K562 (cell line): Measurements from ENCODE around the gene DGLUCY. TPM values are rescaled to one million over a fixed set of nuclear protein-coding genes. Genes with fewer than 3 reads are reported as not detected.

Source experiments
- ATAC-seq: fragments of 200-7000 bp; cut with Tn5 transposase; 3 replicates; pipeline ENCODE4 v1.9.1; 2020; ENCODE audit warnings: moderate library complexity
- BruUV-seq: library from RNA; stranded (reverse); fragments of 400-500 nt; replicated peaks from 2 replicates; lab custom pipeline; 2021; lab: Mats Ljungman, UMichigan
- CTCF ChIA-PET: fragments of 300-600 bp; formaldehyde crosslinking; extraction: SDS; loops from one replicate; lab custom pipeline; 2021; ENCODE audit warnings: low intra/inter-chr PET ratio; lab: Yijun Ruan, JAX
- POLR2A ChIA-PET: fragments of 300-600, 350-650 bp; sonication (Branson Sonifier 250); formaldehyde crosslinking; extraction: SDS; loops from one replicate; lab custom pipeline; 2021; ENCODE audit warnings: antibody characterized with exemption, inconsistent platforms; lab: Yijun Ruan, JAX
- DNase-seq, 4 experiments: peaks; one replicate each; pipeline versions ENCODE4 v3.0.0 to v3.0.0-alpha.2; 2011 to 2018; ENCODE audit warnings: low spot score in 3 of 4, mixed read lengths in 3 of 4; ENCODE audit errors: extremely low read depth in 1 of 4
- FAIRE-seq: peaks from 2 replicates; lab custom pipeline; 2011; peaks lifted over from hg19 to GRCh38; lab: Jason Lieb, UNC
- H2AFZ ChIP-seq: 2 replicates; pipeline ENCODE4 v1.6.0; 2011; ENCODE audit warnings: low read depth, low read length, control low read depth, inconsistent platforms
- H3K27ac ChIP-seq: fragments of 200-600 bp; 3 replicates; pipeline ENCODE4 v1.8.0; 2011; ENCODE audit warnings: low read depth, mild to moderate bottlenecking, control low read depth, inconsistent platforms, low read length, moderate library complexity, mixed read lengths; ENCODE audit errors: extremely low read depth
- H3K27me3 ChIP-seq, 2 experiments: fragments of 300-600 bp in 1 of 2; 2 replicates in 1 of 2; 3 replicates in 1 of 2; pipeline versions ENCODE4 v1.6.0 to v1.8.0; 2011; ENCODE audit warnings: inconsistent platforms in 2 of 2, low read length in 2 of 2, mild to moderate bottlenecking in 1 of 2, mixed read lengths in 1 of 2, moderate library complexity in 1 of 2; ENCODE audit not compliant: control insufficient read depth in 2 of 2, insufficient read depth in 2 of 2
- H3K36me3 ChIP-seq: fragments of 300-600 bp; 3 replicates; pipeline ENCODE4 v1.8.0; 2011; ENCODE audit warnings: mild to moderate bottlenecking, low read length, inconsistent platforms; ENCODE audit not compliant: control insufficient read depth, insufficient read depth
- H3K4me1 ChIP-seq, 2 experiments: fragments of 200-600 bp in 1 of 2; replicated peaks in 1 of 2; 2 replicates in 1 of 2; 3 replicates in 1 of 2; pipeline versions ENCODE4 v1.5.1 to v1.8.0; 2011; ENCODE audit warnings: inconsistent platforms in 2 of 2, low read length in 2 of 2, mild to moderate bottlenecking in 1 of 2, mixed read lengths in 1 of 2, moderate library complexity in 1 of 2; ENCODE audit not compliant: control insufficient read depth in 2 of 2, insufficient read depth in 2 of 2
- H3K4me2 ChIP-seq: 2 replicates; pipeline ENCODE4 v1.6.1; 2011; ENCODE audit warnings: low read length, control low read depth, inconsistent platforms, mixed read lengths; ENCODE audit not compliant: insufficient read depth
- H3K4me3 ChIP-seq: fragments of 200-600 bp; sonication (generic), shearing (Covaris generic); 2 replicates; pipeline ENCODE4 v1.5.1; 2016; ENCODE audit warnings: control low read depth, inconsistent platforms
- H3K79me2 ChIP-seq: fragments of 200-600 bp; 3 replicates; pipeline ENCODE4 v1.8.0; 2011; ENCODE audit warnings: low read length, inconsistent platforms; ENCODE audit not compliant: control insufficient read depth, insufficient read depth
- H3K9ac ChIP-seq, 2 experiments: 2 replicates each; pipeline versions ENCODE4 v1.6.0 to v1.6.1; 2011; ENCODE audit warnings: low read depth in 2 of 2, low read length in 2 of 2, control low read depth in 1 of 2, inconsistent platforms in 1 of 2, mild to moderate bottlenecking in 1 of 2, mixed read lengths in 1 of 2; ENCODE audit not compliant: insufficient read depth in 1 of 2
- H3K9me1 ChIP-seq: one replicate; pipeline ENCODE4 v1.6.0; 2011; ENCODE audit warnings: inconsistent platforms, mild to moderate bottlenecking, low read length, moderate library complexity; ENCODE audit not compliant: control insufficient read depth, insufficient read depth
- H3K9me3 ChIP-seq: replicated peaks from 2 replicates; pipeline ENCODE4 v1.5.1; 2011; ENCODE audit warnings: low read depth, low read length, inconsistent platforms; ENCODE audit not compliant: control insufficient read depth, insufficient read depth
- H4K20me1 ChIP-seq: replicated peaks from 2 replicates; pipeline ENCODE4 v1.6.1; 2011; ENCODE audit warnings: low read length, inconsistent platforms, mixed read lengths; ENCODE audit not compliant: control insufficient read depth, insufficient read depth
- CREB3 ChIP-seq: fragments of 450-650 bp; conservative IDR thresholded peaks from 2 replicates; pipeline ENCODE4 v1.6.1; 2016; ENCODE audit warnings: missing genetic modification characterization, low read depth, mild to moderate bottlenecking, missing compliant biosample characterization, moderate library complexity
- CXXC5 ChIP-seq: fragments of 250-450 bp; sonication (Bioruptor Pico); IDR thresholded peaks from 2 replicates; pipeline ENCODE4 v1.8.0; 2022; ENCODE audit warnings: inconsistent platforms, mild to moderate bottlenecking, moderate library complexity
- HIVEP1 ChIP-seq: fragments of 250-450 bp; sonication (Bioruptor Pico); IDR thresholded peaks from 2 replicates; pipeline ENCODE4 v1.4.0; 2020; ENCODE audit warnings: mild to moderate bottlenecking
- NFE2 ChIP-seq: IDR thresholded peaks from 2 replicates; pipeline ENCODE4 v1.6.1; 2014; ENCODE audit warnings: antibody characterized with exemption, low read depth
- RFX1 ChIP-seq: fragments of 450-650 bp; IDR thresholded peaks from 2 replicates; pipeline ENCODE4 v1.6.1; 2016; ENCODE audit warnings: mild to moderate bottlenecking, moderate library complexity
- SMAD3 ChIP-seq: fragments of 450-650 bp; formaldehyde crosslinking; conservative IDR thresholded peaks from 2 replicates; pipeline ENCODE4 v1.4.0; 2020; ENCODE audit warnings: mild to moderate bottlenecking
- TEAD1 ChIP-seq, 2 experiments: fragments of 450-650 bp in 1 of 2; sonication (generic) in 1 of 2; formaldehyde crosslinking; IDR thresholded peaks; 2 replicates each; pipeline versions ENCODE4 v1.4.0 to v1.8.0; 2020 to 2022; ENCODE audit warnings: mild to moderate bottlenecking in 2 of 2, missing genetic modification reagents in 1 of 2
- ZNF583 ChIP-seq: fragments of 250-450 bp; sonication (Bioruptor Pico); IDR thresholded peaks from 2 replicates; pipeline ENCODE4 v1.4.0; 2020
- ZNF584 ChIP-seq: fragments of 200-800 bp; sonication (Bioruptor generic); IDR thresholded peaks from 2 replicates; pipeline ENCODE4 v1.6.1; 2016; ENCODE audit warnings: low read depth, mild to moderate bottlenecking, missing genetic modification characterization, missing compliant biosample characterization
- ZNF589 ChIP-seq: fragments of 200-800 bp; sonication (Bioruptor generic); IDR thresholded peaks from 2 replicates; pipeline ENCODE4 v1.6.1; 2016; ENCODE audit warnings: low read depth, missing genetic modification characterization, missing compliant biosample characterization
- ZNF644 ChIP-seq: fragments of 200-800 bp; sonication (Bioruptor generic); IDR thresholded peaks from 2 replicates; pipeline ENCODE4 v1.6.1; 2016; ENCODE audit warnings: low read depth, missing genetic modification characterization, missing compliant biosample characterization
- ZNF766 ChIP-seq: fragments of 200-800 bp; sonication (Bioruptor generic); conservative IDR thresholded peaks from 2 replicates; pipeline ENCODE4 v1.6.1; 2016; ENCODE audit warnings: missing genetic modification characterization, missing compliant biosample characterization
- ZNF79 ChIP-seq: fragments of 250-450 bp; sonication (Bioruptor Pico); IDR thresholded peaks from 2 replicates; pipeline ENCODE4 v1.4.0; 2020; ENCODE audit warnings: low read depth, mild to moderate bottlenecking, moderate library complexity
- WGBS: fragments of 100-300 bp; shearing (Covaris generic); methylation state at CpG from one replicate; pipeline ENCODE4 v1.1.6; 2016; ENCODE audit warnings: low coverage, mixed read lengths; ENCODE audit not compliant: insufficient coverage; ENCODE audit errors: missing lambda C conversion rate; 5-methylcytosine and 5-hydroxymethylcytosine counted together
- in situ Hi-C: fragments of 300-500 bp; cut with MboI; formaldehyde crosslinking; loops from 4 replicates; pipeline ENCODE4 v1.15.0; 2018; ENCODE audit warnings: inconsistent platforms, mixed read lengths
- intact Hi-C: fragments of 100-400 bp; cut with micrococcal nuclease; formaldehyde crosslinking; loops from 2 replicates; pipeline ENCODE4 v1.14.2; 2022
- polyA plus RNA-seq, 8 experiments: library from polyadenylated mRNA; depleted of rRNA in 4 of 8; stranded (reverse) in 5 of 8; unstranded in 3 of 8; fragments of >200 nt; fragmentation: Nextera tagmentation in 2 of 8; fragmentation: Illumina TruSeq in 1 of 8; extraction: Ambion mirVana in 2 of 8; extraction: Trizol in 1 of 8; gene quantifications; 2 replicates each; pipeline versions ENCODE4 v1.2.1 to v1.2.3, GENCODE V29; 2011 to 2014; ENCODE audit warnings: inconsistent platforms in 1 of 8, missing spikeins in 1 of 8
- total RNA-seq, 7 experiments: library from RNA; depleted of rRNA in 6 of 7; stranded (reverse); fragments of >200 nt in 6 of 7; fragmentation: Illumina TruSeq in 2 of 7; extraction: Trizol in 2 of 7; gene quantifications; 2 replicates each; pipeline versions ENCODE4 v1.2.1 to v1.2.3, GENCODE V29; 2011 to 2021; ENCODE audit warnings: low replicate concordance in 1 of 7
- TF ChIP-seq, protein P1 (sequence below): fragments of 450-650 bp; IDR thresholded peaks from 2 replicates; pipeline ENCODE4 v1.6.1; 2016; ENCODE audit warnings: missing biosample characterization, missing genetic modification characterization
- TF ChIP-seq, protein P2 (sequence below), 3 experiments: fragments of 200-800 bp in 1 of 3; fragments of 250-450 bp in 1 of 3; fragments of 450-650 bp in 1 of 3; sonication (Bioruptor Pico) in 1 of 3; sonication (Bioruptor generic) in 1 of 3; formaldehyde crosslinking in 1 of 3; IDR thresholded peaks; 2 replicates each; pipeline versions ENCODE4 v1.6.1 to v1.8.0; 2016 to 2022; ENCODE audit warnings: mild to moderate bottlenecking in 2 of 3, missing genetic modification characterization in 2 of 3, missing compliant biosample characterization in 1 of 3, moderate library complexity in 1 of 3

Gene DGLUCY
- total and polyA plus RNA-seq, 9 of the 15 experiments (the other 6 are each of a cell fraction or from before 2014, with no cell fraction given), result 9.9 to 28.4 (median 21.0) TPM

DNA sequence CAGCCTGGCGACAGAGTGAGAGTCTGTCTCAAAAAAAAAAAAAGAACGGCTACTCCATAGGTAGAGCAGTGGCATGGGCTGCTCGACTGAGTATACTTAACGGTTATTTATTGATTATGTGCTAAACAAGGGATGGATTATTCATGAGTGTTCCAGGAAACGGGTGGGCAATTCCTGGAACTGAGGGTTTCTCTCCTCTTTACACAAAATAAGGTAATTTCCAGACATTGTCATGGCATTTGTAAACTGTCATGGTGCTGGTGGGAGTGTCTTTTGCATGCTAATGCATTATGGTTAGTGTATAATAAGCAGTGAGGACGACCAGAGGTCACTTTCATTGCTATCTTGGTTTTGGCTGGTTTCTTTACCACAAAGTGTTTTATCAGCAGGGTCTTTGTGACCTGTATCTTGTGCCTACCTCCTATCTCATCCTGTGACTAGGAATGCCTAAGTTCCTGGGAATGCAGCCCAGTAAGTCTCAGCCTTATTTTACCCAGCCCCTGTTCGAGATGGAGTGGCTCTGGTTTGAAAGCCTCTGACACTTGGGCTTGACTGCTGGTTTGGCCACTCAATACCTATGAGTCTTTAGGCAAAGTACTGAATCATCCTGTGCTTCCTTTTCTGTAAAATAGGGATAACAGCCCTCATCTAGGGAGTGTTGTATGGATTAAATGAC lies 3.2 kb downstream of the DGLUCY start:
- BruUV-seq, result no TSS peak
- TF ChIP-seq CREB3 (tag) (peak; percentile 88), RFX1 (0 out of 2 replicates have a peak, but pooled peaks have one; percentile 8), ZNF584 (CRISPR knock-in tag) (0 out of 2 replicates have a peak, but pooled peaks have one; percentile 45), NFE2 (no peak), HIVEP1 (CRISPR knock-in tag) (no peak), ZNF589 (CRISPR knock-in tag) (0 out of 2 replicates have a peak, but pooled peaks have one; percentile 50), ZNF766 (peak; percentile 45; the same call in 1 of the 2 replicates), TEAD1 (CRISPR knock-in tag; IDR thresholded peaks at IDR 0.05) (peak in 1 of 2 experiments; percentile 45; a peak in 1 of 4 replicates), ZNF583 (peak; percentile 67; the same call in 1 of the 2 replicates), SMAD3 (CRISPR knock-in tag) (peak; percentile 64; the same call in 1 of the 2 replicates), ZNF79 (CRISPR knock-in tag) (0 out of 2 replicates have a peak, but pooled peaks have one; percentile 46), CXXC5 (CRISPR knock-in tag) (peak; percentile 38; the same call in 1 of the 2 replicates), ZNF644 (tag) (peak; percentile 70; the same call in 1 of the 2 replicates)
- TF ChIP-seq, protein P1, sequence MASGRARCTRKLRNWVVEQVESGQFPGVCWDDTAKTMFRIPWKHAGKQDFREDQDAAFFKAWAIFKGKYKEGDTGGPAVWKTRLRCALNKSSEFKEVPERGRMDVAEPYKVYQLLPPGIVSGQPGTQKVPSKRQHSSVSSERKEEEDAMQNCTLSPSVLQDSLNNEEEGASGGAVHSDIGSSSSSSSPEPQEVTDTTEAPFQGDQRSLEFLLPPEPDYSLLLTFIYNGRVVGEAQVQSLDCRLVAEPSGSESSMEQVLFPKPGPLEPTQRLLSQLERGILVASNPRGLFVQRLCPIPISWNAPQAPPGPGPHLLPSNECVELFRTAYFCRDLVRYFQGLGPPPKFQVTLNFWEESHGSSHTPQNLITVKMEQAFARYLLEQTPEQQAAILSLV (tag), result peak; percentile 57; the same call in 1 of the 2 replicates
- TF ChIP-seq, protein P2, sequence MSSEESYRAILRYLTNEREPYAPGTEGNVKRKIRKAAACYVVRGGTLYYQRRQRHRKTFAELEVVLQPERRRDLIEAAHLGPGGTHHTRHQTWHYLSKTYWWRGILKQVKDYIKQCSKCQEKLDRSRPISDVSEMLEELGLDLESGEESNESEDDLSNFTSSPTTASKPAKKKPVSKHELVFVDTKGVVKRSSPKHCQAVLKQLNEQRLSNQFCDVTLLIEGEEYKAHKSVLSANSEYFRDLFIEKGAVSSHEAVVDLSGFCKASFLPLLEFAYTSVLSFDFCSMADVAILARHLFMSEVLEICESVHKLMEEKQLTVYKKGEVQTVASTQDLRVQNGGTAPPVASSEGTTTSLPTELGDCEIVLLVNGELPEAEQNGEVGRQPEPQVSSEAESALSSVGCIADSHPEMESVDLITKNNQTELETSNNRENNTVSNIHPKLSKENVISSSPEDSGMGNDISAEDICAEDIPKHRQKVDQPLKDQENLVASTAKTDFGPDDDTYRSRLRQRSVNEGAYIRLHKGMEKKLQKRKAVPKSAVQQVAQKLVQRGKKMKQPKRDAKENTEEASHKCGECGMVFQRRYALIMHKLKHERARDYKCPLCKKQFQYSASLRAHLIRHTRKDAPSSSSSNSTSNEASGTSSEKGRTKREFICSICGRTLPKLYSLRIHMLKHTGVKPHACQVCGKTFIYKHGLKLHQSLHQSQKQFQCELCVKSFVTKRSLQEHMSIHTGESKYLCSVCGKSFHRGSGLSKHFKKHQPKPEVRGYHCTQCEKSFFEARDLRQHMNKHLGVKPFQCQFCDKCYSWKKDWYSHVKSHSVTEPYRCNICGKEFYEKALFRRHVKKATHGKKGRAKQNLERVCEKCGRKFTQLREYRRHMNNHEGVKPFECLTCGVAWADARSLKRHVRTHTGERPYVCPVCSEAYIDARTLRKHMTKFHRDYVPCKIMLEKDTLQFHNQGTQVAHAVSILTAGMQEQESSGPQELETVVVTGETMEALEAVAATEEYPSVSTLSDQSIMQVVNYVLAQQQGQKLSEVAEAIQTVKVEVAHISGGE (CRISPR knock-in tag; IDR thresholded peaks at IDR 0.05), result 0 out of 6 replicates have a peak, but pooled peaks of 1 of the 3 experiments have one; percentile 31

More for the DNA sequence above, 3.2 kb downstream of the DGLUCY start:
- Histone ChIP-seq H3K4me2 (peak overlapping the region; percentile 24; the same call in 1 of the 2 replicates), H3K4me1 (peaks cover 14 to 24% of the 10 kb centered on the region in 2 experiments; a peak in 4 of 5 replicates), H3K27ac (peak overlapping the region; percentile 48), H3K27me3 (no peaks in the 10 kb centered on the region), H3K9me1 (no peaks in the 10 kb centered on the region), H3K4me3 (no peak overlapping the region), H3K9me3 (no peaks in the 10 kb centered on the region), H3K79me2 (peaks cover 56% of the 10 kb centered on the region), H3K36me3 (peaks cover 17% of the 10 kb centered on the region; the same call in 2 of the 3 replicates), H2AFZ (no peak overlapping the region), H3K9ac (no peak overlapping the region; a peak in 1 of 4 replicates), H4K20me1 (no peaks in the 10 kb centered on the region)
- no peak for FAIRE-seq
- in situ Hi-C loops, result no loop called here
- CTCF ChIA-PET, result no interaction called here
- POLR2A ChIA-PET, result no interaction called here
- intact Hi-C loops, result no loop called here
- ATAC-seq, result no peak
- DNase-seq, result peak in 1 of 4 experiments; percentile 15
- 29% methylated on average over 7 of the region's 7 CpGs for WGBS
